H1 (cell line): ENCODE results near the gene MTCL3.

ENCODE experiments used
- ATF2 ChIP-seq: IDR thresholded peaks from 2 replicates; pipeline ENCODE4 v1.6.1; 2012; ENCODE audit warnings: low read length, inconsistent platforms
- ATF3 ChIP-seq: IDR thresholded peaks from 2 replicates; pipeline ENCODE4 v1.6.1; 2011; ENCODE audit warnings: low read depth, mild to moderate bottlenecking, low read length; ENCODE audit not compliant: insufficient read depth
- BCL11A ChIP-seq, 2 experiments: IDR thresholded peaks; one replicate each; pipeline ENCODE4 v1.6.1; 2011; ENCODE audit warnings: low read depth in 2 of 2, low read length in 2 of 2, mild to moderate bottlenecking in 2 of 2
- CBX5 ChIP-seq: fragments of 300-800, 300-1000 bp; sonication (generic); IDR thresholded peaks from 2 replicates; pipeline ENCODE4 v1.7.1; 2016; ENCODE audit warnings: antibody characterized with exemption, low read length, low read depth
- CTBP2 ChIP-seq: IDR thresholded peaks from 2 replicates; pipeline ENCODE4 v1.7.0; 2011; ENCODE audit warnings: borderline replicate concordance, mild to moderate bottlenecking, moderate library complexity, mixed read lengths, low read length; ENCODE audit not compliant: insufficient read depth, insufficient read length
- CTCF ChIP-seq, 3 experiments: IDR thresholded peaks; 1 replicate in 2 of 3; 2 replicates in 1 of 3; pipeline versions ENCODE4 v1.5.1 to v1.6.1; 2011; ENCODE audit warnings: low read length in 3 of 3, mild to moderate bottlenecking in 3 of 3, inconsistent platforms in 2 of 3, low read depth in 1 of 3, moderate library complexity in 1 of 3; ENCODE audit not compliant: insufficient read depth in 1 of 3; ENCODE audit errors: control extremely low read depth in 1 of 3
- MAFK ChIP-seq: IDR thresholded peaks from 2 replicates; pipeline ENCODE4 v1.6.1; 2012; ENCODE audit warnings: low read depth, mild to moderate bottlenecking, improper control_type of control experiment, low read length
- MAX ChIP-seq: IDR thresholded peaks from 2 replicates; pipeline ENCODE4 v1.6.1; 2012; ENCODE audit warnings: inconsistent platforms
- RAD21 ChIP-seq, 2 experiments: IDR thresholded peaks in 1 of 2; conservative IDR thresholded peaks in 1 of 2; 2 replicates each; pipeline ENCODE4 v1.6.1; 2011; ENCODE audit warnings: low read depth in 2 of 2, low read length in 2 of 2, improper control_type of control experiment in 1 of 2, inconsistent platforms in 1 of 2, mild to moderate bottlenecking in 1 of 2, moderate library complexity in 1 of 2
- RBBP5 ChIP-seq: IDR thresholded peaks from 2 replicates; pipeline ENCODE4 v1.7.1; 2012; ENCODE audit warnings: low read depth, mild to moderate bottlenecking, inconsistent platforms, low read length, moderate library complexity, borderline replicate concordance
- SAP30 ChIP-seq: fragments of 300-600 bp; sonication (generic); IDR thresholded peaks from 2 replicates; pipeline ENCODE4 v1.7.1; 2012; ENCODE audit warnings: low read length, moderate library complexity, mild to moderate bottlenecking, inconsistent platforms; ENCODE audit not compliant: insufficient read depth, insufficient replicate concordance
- SP1 ChIP-seq: IDR thresholded peaks from 2 replicates; pipeline ENCODE4 v1.6.1; 2011; ENCODE audit warnings: low read depth, low read length
- SP2 ChIP-seq: IDR thresholded peaks from 2 replicates; pipeline ENCODE4 v1.6.1; 2012; ENCODE audit warnings: mild to moderate bottlenecking, low read length, inconsistent platforms
- TAF7 ChIP-seq: optimal IDR thresholded peaks from 2 replicates; pipeline ENCODE3; 2011; ENCODE audit warnings: low read depth, mild to moderate bottlenecking, inconsistent platforms, low read length, moderate library complexity, borderline replicate concordance
- USF2 ChIP-seq: IDR thresholded peaks from 2 replicates; pipeline ENCODE4 v1.6.1; 2011; ENCODE audit warnings: low read length, improper control_type of control experiment
- YY1 ChIP-seq: IDR thresholded peaks from 2 replicates; pipeline ENCODE4 v1.6.1; 2011; ENCODE audit warnings: low read depth, mild to moderate bottlenecking, low read length
- ZNF274 ChIP-seq: IDR thresholded peaks from 2 replicates; pipeline ENCODE4 v1.7.0; 2012; ENCODE audit warnings: low read length, borderline replicate concordance; ENCODE audit errors: extremely low read depth

The MTCL3 gene

GRCh38 chr6:127516662-127517273, 2.4 kb downstream of the MTCL3 start (continued):
- no peak for TF ChIP-seq BCL11A (IDR thresholded peaks at IDR 0.05; ENCODE audit: low read depth in 2 of 2, low read length in 2 of 2)
- TF ChIP-seq MAX: no peak
- TF ChIP-seq ATF2: no peak
- TF ChIP-seq RBBP5: no peak
- TF ChIP-seq USF2: no peak
- no peak for TF ChIP-seq TAF7
- TF ChIP-seq MAFK: no peak; the same call in none of the 2 replicates
- TF ChIP-seq CTBP2: no peak
- TF ChIP-seq SP1: no peak
- TF ChIP-seq YY1: peak; percentile 64; the same call in 1 of the 2 replicates
- peak; percentile 71 to 81 (median 80) for TF ChIP-seq CTCF (IDR thresholded peaks at IDR 0.05; ENCODE audit: control extremely low read depth in 1 of 3, insufficient read depth in 1 of 3, low read depth in 1 of 3, low read length in 3 of 3)
- no peak; the same call in 1 of the 2 replicates for TF ChIP-seq SP2
- TF ChIP-seq RAD21 (IDR thresholded peaks at IDR 0.05 in 1 of 2, conservative IDR thresholded peaks at IDR 0.05 in 1 of 2; ENCODE audit: low read depth in 2 of 2, low read length in 2 of 2): peak; percentile 25 to 34
- TF ChIP-seq SAP30: peak; percentile 34
- no peak for TF ChIP-seq CBX5
- no peak for TF ChIP-seq ATF3
- TF ChIP-seq ZNF274: no peak
